Jurkat, Clone E6-1 (cell line): ENCODE measurements around the gene ANKRD9.

ENCODE experiments used
- DNase-seq: peaks from one replicate; pipeline ENCODE4 v3.0.0-alpha.2; 2011; ENCODE audit warnings: low read depth, low spot score
- H3K4me3 ChIP-seq: 2 replicates; pipeline ENCODE4 v1.5.1; 2011; ENCODE audit warnings: mild to moderate bottlenecking, low read length, control low read depth, moderate library complexity

ANKRD9 gene

DNA sequence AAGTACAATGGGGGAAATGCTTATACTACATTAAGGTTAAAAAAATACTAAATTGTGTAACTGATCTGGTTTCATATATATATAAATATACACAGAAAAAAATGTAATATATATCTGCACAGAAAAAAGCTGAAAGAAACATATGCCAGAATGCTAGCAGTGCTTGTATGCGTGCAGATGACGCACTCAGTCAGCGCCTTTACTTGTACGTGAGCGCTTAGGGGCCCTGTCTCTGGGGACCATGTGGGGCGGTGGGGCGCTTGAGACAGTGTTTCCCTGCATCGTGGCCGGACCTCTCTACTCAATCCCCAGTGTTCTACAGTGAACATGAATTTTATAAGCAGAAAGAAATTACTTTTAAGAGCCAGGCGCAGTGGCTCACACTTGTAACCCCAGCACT is 7.0 kb downstream of the ANKRD9 start:
- H3K4me3 ChIP-seq = no peak overlapping the region
- no peak for DNase-seq

DNA sequence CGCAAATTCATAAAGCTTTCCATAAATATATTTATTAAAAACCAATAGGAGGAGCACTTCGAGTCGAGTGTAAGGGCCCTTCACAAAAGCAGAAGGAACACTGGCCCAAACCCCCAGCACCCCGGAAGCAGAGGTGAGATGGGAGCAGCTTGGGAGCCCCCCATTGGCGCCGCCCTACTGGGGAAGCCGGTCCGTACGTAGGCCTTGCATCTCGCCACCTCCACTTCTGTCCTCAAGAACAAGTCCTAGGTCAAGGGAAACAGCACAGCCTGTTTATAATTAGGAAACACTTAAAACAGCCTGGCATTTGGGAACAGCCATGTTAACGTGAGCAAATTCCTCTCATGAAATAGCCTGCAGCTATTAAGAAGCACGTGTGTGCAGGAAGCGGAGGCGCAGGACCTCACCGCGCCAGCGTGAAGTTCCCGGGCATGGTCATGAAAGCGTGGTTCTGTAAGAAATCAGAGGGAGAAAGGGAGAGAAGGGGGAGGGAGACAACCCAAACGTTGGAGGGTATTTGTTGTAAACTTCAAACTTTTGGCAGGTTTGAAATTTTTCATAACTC is 7.7 kb downstream of the ANKRD9 start:
- no peak for DNase-seq

DNA sequence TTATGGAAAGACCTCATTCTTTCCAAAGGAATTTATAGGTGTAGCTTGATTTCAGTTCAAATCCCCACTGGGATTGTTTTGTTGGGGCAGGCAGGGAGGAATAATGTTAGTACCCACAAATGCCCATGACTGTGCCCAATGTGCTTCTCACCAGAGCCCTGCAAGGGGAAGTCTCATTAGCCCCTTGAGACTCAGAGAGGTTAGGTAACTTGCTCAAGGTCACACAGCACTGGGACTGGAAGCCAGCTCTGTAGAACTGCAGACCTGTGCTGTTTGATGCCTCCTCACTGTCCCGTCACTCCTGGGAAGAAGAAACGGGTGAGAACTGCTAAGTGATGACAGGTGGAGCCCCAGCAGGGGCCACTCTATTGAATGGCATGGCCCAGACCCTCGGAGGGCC is 8.9 kb downstream of the ANKRD9 start:
- no peak for DNase-seq
- no peak overlapping the region for H3K4me3 ChIP-seq

More for the DNA sequence above, 7.7 kb downstream of the ANKRD9 start:
- no peak overlapping the region for H3K4me3 ChIP-seq

DNA sequence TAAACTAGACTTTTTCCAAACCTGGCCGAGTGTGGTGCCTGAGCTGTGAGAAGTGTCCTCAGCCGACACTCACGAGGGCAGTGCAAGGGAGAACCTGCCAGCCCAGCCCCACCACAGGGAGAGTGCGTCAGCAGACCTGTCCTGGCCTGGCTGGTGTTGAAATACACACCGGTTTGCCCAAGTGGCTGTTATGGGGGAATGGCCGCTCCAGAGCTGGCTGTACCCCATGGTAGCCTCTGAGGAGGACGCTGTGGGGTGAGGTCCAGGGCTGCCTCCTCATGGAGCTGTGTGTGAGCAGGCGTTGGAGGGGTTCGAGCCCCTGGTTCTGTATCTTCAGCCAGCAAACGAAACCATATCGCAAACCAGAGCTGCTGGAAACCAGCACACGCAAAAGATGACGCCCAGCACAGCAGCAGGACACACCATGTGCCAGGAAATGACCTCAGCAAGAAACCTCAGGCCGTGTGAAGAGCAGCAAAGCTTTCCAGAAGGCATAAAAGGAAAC is 9.4 kb downstream of the ANKRD9 start:
- DNase-seq = no peak
- no peak overlapping the region for H3K4me3 ChIP-seq

DNA sequence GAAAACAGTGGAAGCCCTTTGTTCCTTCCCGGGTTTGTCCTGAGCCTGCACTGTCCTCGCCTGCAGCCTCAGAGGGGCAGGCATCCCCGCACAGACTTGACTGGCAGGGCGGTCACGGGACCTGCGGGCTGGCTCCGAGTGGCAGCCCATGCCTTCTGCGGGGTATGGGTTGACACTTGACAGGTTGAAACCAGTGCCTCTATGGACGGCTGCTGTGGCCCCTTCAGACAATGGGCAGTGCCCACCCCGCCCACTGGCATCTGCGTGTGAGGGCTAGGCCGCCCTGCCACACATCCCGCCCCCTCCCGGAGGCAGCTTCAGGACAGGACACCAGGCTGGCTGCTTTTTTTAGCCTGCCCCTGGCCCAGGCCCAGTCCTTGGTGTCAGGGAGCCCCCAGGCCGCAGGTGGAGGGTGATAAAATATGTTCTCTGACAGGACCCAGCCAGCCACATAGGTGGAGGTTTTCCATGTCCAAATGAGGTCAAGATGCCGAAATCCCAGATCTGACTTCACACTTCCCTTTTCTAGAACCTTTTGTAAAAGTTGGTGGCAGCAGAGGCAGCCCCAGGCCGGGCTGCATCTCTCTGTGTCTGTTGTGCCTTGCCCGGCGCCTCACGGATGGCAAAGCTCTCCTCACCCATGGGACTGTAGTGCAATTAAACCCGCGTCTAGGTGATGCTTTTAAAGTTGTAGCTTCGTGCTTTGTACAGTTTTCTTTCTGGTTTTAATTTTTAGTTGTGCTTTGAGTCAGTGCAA is 10.0 kb downstream of the ANKRD9 start:
- no peak for DNase-seq
- no peak overlapping the region for H3K4me3 ChIP-seq

DNA sequence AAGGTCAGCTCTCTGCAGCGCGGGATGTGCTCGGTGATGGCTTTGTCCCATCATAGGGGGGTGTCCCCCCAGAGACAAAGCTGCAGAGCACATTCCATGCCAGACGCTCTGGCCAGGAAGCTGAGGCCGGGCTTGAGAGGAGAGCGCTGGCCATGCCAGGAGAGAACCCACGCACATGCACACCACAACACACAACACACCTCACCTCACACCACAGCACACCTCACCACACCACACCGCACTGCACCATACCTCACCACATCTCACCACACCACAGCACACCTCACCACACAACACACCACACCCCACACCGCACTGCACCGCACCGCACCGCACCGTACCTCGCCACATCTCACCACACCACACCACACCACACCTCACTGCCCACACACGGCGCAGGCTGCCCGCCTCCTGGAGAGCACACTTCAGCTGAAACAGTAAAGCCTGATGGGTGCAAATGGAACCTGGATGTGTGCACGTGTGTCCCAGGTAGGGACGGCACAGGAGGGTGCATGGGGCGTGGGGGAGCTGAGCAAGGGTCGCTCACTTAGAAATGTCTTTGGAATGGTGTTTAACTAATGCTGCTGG is 10.8 kb downstream of the ANKRD9 start:
- DNase-seq = no peak
- H3K4me3 ChIP-seq = no peak overlapping the region

DNA sequence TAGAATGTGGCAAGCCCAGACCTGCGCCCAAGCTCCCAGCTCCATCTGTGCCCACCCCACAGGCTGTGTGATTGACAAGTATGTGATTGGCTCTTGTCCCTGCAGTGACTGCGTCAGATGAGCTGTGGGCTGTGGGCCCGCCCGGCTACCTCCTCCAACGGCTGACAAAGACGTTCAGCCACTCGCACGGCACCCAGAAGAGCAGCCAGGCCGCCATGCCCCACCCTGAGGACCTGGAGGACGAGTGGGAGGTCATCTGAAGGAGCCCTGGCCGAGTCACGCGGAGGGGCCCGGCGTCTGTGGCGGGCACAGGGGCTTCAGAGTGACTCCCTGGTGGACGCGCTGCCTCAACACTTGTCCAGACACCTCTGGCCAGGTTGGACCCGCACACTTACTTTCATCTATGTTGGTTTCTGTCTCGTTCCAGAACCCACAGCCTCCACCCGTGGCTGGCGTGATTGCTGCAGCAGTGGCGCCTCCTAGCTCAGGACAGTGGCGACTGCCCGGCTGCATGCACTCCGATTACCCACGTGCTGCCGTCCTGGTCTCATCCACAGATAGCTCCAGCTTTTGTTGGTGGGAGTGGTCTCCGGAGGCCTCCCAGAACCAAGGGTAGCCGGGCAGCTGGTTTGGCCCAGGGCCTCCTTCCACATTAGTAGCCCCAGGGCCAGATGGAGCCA is 11.4 kb downstream of the ANKRD9 start:
- H3K4me3 ChIP-seq = no peak overlapping the region
- no peak for DNase-seq

DNA sequence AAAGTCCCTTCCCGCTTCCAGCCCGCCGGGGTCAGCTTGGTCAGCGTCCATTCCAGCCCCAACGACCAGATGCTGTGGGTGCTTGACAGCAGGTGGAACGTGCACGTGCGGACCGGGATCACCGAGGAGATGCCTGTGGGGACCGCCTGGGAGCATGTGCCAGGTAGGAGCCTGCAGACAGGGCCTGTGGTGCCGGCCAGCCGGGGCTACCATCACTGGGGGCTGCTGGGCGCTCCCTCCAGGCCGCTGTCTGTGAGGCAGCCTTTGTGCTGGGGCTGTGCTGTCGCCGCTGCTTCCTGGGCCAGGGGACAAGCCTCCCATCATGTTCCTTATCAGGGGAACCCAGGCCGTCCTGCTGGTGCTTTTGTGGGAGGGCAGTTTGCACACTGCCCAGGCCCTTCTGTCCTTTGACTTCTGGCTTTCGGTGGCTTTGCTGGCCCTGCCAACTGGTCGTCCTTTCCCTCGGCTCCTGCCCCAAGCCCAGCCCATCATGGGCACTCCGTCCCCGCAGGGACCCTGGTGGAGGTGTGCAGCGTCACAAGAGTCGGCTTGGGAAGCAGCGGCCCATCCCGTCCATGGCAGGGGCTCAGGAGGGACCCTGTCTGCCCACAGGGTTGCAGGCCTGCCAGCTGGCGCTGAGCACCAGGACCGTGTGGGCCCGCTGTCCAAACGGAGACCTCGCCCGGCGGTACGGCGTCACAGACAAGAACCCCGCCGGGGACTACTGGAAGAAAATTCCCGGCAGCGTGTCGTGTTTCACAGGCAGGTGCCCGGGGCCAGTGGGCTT is 12.4 kb downstream of the ANKRD9 start:
- no peak overlapping the region for H3K4me3 ChIP-seq
- DNase-seq = no peak

DNA sequence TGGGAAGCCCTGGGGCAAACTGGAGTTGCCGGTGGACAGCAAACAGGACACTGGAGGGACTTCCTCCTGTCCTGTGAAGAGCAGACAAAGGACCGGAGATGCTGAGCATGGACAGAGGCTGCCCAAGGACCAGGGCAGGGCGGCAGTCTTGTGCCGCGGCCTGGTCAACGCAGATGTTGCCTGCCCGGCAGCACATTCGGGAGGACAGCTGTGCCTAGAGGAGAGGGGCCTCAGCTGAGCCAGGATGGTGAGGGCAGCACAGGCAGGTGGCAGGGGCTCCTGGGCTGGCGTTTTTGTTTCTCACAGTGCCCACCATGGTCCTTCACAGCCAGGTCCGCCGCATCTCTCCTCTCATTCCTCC is 13.3 kb downstream of the ANKRD9 start:
- no peak for DNase-seq

DNA sequence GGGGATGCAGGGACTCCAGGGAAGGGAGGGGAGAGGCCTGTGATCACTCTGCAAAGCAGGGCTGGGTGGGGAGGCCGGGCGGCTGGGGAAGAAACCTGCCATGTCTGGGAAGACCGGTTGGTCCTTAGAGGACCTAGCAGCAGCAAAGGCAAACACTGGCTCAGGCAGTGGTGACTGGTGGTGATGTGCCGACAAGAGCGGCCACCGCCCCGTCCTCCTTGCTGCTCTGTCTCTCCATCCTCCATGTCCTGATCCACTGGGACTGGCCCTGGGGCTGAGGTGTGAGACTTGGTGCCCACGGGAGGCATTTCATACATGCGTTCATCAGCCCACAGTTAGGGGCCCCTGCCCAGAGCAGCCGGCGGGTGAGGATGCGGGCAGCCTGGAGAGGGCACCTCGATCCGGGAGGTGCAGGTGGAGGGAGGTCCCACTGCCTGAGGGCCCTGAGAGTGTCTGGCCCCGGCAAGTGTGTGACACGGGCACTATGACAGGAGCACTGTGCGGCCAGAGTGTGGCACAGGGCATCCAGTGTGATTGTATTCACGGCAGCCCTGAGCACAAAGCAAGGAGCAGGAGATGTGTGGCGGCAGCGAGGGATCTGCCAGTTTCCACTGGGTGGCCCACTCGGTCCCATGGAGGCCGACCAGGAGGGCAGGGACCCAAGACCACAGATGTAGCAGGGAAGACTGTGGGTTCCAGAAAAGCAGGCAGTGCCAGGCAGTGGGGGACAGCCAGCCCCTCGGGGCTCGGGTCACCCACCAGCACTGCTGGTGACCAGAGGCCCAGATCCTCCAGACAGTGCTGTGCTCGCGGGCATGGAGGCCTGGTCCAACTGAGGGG is 13.9 kb downstream of the ANKRD9 start:
- DNase-seq = no peak
- H3K4me3 ChIP-seq = no peak overlapping the region

More for the DNA sequence above, 13.3 kb downstream of the ANKRD9 start:
- no peak overlapping the region for H3K4me3 ChIP-seq

DNA sequence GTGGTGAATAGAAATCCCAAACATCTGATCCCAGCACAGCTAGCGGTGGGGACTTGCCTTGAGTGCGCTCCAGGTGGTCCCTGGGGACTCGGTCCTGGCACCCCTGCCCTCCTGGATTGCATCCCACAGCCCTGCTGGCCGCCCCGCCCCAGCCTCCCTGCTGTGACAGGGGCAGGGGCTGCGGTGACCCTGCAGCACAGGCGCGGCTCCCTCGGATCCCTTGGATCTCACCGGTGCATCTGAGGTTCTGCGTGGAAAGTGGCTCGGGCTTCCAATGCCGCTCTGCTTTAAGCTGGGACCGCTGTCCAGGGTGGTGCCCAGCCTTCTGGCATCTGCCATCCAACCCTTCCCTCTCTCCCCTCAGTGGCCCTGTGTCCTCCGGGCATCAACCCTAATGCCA is 16.0 kb downstream of the ANKRD9 start:
- H3K4me3 ChIP-seq = no peak overlapping the region
- no peak for DNase-seq

DNA sequence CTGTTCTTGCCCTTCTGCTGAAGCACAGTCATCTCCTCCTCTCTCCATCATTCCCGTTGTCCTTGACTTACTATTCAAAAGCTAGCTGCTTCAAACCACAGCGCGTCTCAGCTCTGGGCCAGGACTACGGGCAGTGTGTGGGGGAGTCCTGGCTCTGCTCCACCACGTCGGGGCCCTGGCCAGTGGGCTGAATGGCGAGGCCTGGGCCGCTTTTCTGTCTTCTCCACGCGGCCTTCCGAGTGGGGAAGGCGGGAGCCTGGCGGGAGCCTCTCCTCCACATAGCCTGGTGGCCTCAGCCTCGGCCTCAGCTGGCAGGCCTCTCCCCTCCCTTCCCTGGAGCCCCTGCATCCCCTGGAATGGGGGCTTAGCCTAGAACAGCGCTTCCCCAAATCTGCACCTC is 16.5 kb downstream of the ANKRD9 start:
- DNase-seq = no peak
- no peak overlapping the region for H3K4me3 ChIP-seq

DNA sequence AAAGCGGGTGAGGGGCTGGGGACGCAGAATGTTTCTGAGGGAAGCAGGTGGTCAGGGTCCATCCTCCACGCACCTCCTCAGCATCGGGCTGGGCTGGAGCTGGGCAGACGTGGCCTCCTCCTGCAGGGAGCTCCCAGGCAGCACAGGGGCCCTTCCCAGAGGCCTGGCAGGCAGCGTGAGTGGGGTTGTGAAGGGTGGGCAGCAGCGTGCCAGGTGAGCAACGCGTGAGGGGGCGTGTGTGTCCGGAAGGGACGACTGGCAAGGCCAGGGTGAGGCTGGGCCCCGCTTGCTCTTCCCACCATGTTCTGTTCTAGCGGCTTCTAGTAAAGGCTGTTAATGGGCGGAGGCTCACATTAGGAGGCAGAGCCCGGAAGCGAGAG is 17.1 kb downstream of the ANKRD9 start:
- H3K4me3 ChIP-seq = no peak overlapping the region
- DNase-seq = no peak

DNA sequence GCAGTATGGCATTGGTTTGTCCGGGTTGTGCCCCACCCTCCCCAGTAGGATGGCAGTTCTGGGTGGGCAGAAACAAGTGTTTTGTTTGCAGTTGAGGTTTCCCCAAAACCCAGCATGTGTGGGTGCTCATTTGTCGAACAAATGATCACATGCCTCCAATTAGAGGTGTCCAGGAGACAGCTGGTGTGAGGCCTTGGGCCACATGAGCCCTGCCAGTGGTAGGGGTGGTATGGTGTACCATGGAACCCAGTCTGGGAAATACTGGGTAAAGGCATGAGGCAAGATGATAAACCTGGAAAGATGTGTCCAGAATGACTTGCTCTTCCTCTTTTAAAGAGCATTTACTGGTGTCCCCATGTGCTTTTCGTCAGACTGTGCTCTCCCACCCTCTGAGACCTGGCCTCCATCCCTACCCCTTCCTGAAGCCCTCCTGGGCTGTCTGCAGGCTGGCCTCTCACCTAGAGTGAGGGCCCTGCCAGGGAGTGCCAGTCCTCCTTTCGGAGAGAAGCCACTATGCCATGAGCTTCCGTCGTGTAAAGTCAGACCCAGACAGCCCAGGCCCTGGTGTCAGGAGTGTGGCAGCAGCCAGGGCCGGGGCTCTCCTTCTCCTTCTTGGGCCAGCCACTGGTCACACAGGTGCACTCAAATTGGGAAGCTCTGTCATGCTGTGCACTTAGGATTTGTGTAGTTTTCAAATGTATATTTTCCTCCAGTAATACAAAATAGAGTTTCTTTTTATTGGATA is 17.6 kb downstream of the ANKRD9 start:
- no peak for DNase-seq
- no peak overlapping the region for H3K4me3 ChIP-seq

DNA sequence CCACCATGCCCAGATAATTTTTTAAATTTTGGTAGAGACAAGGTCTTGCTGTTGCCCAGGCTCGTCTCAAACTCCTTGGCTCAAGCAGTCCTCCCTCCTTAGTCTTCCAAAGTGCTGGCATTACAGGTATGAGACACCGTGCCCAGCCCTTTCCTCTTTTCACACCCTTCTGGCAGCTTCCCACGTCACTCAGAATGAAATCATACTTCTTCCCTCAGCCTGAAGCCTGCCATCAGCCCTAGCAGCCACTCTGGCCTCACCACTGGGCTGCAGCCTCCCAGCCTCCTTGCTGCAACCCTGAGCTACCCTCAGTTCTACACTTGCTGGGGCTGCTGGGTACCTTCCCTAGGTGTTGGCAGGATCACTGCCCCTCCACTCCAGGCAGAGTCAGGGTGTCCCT is 18.2 kb downstream of the ANKRD9 start:
- H3K4me3 ChIP-seq = no peak overlapping the region
- DNase-seq = no peak

DNA sequence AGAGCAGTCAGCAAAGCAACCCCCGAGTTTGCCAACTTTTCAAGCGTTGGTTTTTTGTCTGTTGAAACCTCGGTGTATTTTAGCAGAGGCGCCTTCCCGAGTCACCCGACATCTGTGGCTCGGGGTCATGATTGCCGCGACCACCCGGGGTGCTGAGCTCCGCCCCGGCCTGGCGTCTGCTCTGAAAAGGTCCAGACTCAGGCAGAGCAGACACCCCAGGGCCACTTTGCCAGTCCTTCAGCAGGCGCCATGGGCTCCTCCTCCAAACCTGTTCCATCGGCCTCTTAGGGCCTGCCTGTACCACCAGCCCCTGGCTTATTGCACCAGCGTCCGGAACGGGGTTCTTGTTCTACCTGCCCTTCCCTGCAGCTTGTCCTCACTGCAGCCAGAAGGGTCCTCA is 19.1 kb downstream of the ANKRD9 start:
- no peak for DNase-seq
- no peak overlapping the region for H3K4me3 ChIP-seq

DNA sequence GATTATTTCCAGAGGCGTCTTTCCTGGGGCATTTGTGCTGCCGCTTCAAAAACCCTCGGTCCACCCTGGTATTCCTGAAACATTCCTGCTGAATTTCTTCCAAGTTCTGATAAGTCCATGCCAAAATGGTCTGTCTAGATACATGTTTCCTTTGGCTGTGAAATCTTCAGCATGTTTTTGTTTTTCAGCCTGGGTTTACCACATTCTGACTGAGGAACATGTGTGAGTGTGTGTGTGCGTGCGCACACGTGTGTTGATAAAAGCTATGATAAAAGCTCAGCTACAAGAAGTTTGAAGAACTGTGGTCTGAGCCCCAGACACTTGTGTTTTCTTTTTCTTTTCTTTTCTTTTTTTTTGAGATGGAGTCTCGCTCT is 22.4 kb downstream of the ANKRD9 start:
- no peak for DNase-seq
- no peak overlapping the region for H3K4me3 ChIP-seq
